ENCODE data around the gene NUTM1. TPM values are rescaled to one million over a fixed set of nuclear protein-coding genes. Genes with fewer than 3 reads are reported as not detected.

NUTM1 gene
- total and polyA plus RNA-seq, 2 of the 13 experiments (the other 11 are each of a cell fraction or from before 2014, with no cell fraction given) = not detected

GRCh38 chr15:34342737-34343575, at the start of gene NUTM1, which contains the start of gene NOP10 (continued):
- no peak for TF ChIP-seq ZNF841 (CRISPR knock-in tag; IDR thresholded peaks at IDR 0.05; ENCODE audit: borderline replicate concordance)
- TF ChIP-seq ZBTB7B (CRISPR knock-in tag; IDR thresholded peaks at IDR 0.05) = peak; percentile 65; the same call in 1 of the 2 replicates
- TF ChIP-seq YY1 (IDR thresholded peaks at IDR 0.05; ENCODE audit: insufficient read depth, insufficient replicate concordance, low read depth, low read length) = peak; percentile 62
- TF ChIP-seq HHEX (CRISPR knock-in tag; IDR thresholded peaks at IDR 0.05) = 0 out of 2 replicates have a peak, but pooled peaks have one; percentile 34
- TF ChIP-seq FOSL2 (CRISPR knock-in tag; IDR thresholded peaks at IDR 0.05) = peak; percentile 50
- no peak for TF ChIP-seq HMG20A (CRISPR knock-in tag; IDR thresholded peaks at IDR 0.05; ENCODE audit: borderline replicate concordance)
- peak; percentile 75 for TF ChIP-seq MEF2D (CRISPR knock-in tag; IDR thresholded peaks at IDR 0.05)
- TF ChIP-seq CC2D1A (CRISPR knock-in tag; IDR thresholded peaks at IDR 0.05) = no peak
- TF ChIP-seq SPEN (CRISPR knock-in tag; IDR thresholded peaks at IDR 0.05; ENCODE audit: low read depth) = peak; percentile 74
- TF ChIP-seq ZSCAN29 (CRISPR knock-in tag; conservative IDR thresholded peaks at IDR 0.05) = peak; percentile 53; the same call in 1 of the 2 replicates
- no peak for TF ChIP-seq NFYB (CRISPR knock-in tag; IDR thresholded peaks at IDR 0.05)
- peak; percentile 71 for TF ChIP-seq SIN3A (IDR thresholded peaks at IDR 0.05; ENCODE audit: borderline replicate concordance, low read depth, low read length)
- TF ChIP-seq ZNF83 (CRISPR knock-in tag; IDR thresholded peaks at IDR 0.05; ENCODE audit: borderline replicate concordance) = no peak
- TF ChIP-seq BHLHE40 (IDR thresholded peaks at IDR 0.05; ENCODE audit: low read length) = peak; percentile 80
- no peak for TF ChIP-seq PRDM4 (CRISPR knock-in tag; IDR thresholded peaks at IDR 0.05; ENCODE audit: borderline replicate concordance)
